GOT3 (cell line): ENCODE data around the gene TSC22D3.
"Not testable (repeated sequence)": the region's sequence is repeated elsewhere in the genome, so short reads cannot be mapped to it uniquely, and the experiment has no call there.

Source experiments
- DNase-seq: peaks from one replicate; lab custom pipeline; 2025; ENCODE audit warnings: mixed read lengths; lab: John Stamatoyannopoulos, UW

Gene TSC22D3

DNA sequence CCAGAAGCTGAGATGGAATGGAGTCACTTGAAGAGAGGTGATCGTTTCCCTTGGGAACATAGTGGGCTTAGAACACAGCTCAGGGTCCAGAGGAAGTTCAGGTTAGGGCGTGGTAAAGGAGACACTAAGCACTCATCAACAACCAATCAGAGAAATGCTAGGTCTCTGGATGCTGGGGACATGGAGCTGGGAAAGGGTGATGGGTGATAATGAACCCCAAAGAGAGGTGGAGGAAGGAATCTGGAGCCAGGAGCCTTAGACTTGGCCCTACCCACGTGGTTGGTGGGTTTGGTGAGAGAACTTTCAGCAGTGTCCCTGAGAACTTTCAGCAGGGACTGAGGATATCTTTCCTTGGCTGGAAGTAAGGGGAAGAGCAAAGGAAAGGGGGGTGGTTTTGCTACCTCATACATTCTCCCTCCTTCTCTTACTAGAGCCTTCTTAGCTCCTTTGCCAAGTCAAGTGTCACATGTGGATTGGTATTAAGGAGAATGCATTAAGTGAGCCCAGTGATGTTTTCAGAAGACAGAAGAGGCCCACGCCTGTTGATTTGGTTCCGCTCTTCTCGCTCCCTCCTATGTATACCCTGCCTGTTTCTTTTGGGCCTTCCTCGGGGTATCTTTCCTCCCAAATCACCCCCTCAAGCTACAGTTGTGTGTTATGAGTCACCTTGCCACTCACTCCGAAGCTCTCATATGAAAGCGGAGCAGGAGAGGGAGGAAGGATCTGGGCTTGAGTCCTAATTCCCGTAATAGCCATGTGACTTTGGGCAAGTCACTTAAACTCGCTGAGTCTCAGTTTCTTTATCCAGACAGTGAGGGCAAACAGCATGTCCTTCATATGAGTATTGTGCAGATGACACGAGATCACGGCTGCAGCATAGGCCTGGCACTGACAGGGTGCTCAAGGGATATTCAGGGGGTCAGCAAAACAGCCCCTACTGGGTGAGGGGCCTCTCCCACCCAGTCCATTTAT, 63.1 kb downstream of the TSC22D3 start:
- no peak for DNase-seq

DNA sequence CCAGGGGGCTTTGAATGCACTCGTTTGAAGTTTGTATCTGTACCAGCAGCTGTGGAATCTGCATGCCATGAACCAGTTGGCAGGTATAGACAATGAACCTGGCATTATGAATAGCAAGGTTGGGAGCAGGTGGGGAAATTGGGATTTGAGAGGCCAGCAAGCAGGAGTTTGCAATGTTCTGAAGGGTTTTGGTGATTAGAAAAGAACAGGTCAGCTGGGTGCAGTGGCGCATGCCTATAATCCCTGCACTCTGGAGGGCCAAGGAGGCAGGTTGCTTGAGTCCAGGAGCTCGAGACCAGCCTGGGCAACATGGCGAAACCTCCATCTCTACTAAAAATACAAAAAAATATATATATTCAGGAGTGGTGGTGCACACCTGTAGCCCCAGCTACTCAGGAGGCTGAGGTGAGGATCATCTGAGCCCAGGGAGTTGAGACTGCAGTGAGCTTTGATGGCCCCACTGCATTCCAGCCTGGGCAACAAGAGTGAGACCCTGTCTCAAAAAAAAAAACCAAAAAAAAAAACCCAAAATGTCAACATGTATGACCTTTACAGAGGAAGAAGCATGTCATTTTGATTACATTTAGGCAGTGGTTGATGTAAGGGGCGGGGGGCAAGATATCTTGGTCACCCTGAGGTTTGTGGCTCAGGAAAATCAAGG, 63.9 kb downstream of the TSC22D3 start:
- DNase-seq = no peak

DNA sequence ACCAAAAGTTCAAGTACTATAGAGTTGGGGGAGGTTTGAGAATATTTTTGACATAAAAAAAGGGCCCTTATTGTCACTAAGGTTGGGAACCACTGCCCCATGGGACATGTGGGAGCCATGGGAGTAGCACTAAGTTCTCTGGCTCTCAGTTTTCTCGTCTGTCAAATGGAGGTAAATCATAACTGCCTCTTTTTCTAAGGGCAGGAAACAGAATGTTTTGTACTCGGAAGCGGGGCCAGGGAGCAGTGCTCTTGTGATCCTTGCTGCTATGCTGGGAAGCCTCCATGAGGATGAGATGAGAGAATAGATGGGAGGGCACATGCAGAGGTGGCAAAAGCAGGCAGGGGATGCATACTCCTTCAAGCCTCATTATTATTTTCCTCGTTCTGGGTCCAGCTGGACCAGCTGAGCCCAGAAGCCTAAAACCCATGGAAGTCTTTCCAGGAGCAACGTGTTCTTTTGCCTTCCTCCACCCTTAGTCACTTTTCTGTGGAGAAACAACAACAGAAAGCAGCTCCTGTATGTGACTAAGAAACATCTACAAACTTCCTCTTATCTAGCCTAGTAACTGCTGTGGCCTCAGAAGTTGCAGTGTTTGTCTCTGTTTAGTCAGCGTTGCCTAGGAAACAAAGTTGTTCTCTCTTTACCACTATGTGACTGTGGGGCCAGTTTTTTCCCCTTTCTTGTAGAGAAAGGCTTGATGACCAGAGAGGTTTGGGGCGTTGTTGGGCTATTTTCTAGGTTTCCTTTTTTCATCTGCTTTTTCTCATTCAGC, 64.8 kb downstream of the TSC22D3 start:
- no peak for DNase-seq

DNA sequence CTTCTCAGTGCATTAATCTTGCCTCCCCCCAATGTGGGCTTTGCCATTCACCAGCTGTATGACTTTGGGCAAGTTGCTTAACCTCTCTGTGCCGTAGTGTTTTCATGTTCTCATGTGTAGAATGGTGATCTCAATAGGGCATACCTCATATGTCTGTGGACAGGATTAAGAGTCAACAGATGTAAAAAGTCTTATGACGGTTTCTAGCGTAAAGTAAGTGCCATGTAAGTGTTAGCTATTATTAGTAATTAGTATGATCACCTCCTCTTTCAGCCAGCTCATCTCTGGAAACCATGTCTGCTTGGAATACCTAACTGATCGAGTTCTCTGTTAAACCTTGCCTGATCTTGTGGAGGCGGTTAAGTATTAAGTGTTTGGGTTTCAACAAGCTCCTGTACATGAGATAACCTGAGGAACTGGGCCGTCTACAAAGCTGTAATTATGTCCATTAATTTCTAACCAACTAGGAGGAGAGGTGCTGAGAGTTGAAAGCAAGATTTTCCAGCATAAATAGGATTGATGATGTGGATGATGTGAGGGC, 66.3 kb downstream of the TSC22D3 start:
- DNase-seq = no peak

DNA sequence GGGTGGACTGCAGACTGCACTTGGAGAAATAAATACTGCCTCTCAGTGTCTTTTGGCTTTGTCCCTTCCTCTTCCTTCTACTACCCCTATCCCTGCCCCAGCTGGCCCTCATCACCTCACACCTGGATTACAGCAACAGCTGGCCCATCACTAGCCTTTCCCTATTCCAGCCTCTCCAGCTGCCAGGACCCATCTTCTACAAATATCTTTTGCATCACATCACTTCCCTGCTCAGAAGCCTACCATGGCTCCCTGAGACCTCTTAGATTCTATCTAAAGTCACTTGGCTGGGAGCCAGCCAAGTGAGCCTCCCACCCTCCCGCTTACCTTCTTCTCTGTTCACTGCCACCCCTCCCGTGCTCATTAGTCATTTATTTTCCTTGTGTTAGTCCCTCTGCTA, 66.8 kb downstream of the TSC22D3 start:
- DNase-seq = no peak

DNA sequence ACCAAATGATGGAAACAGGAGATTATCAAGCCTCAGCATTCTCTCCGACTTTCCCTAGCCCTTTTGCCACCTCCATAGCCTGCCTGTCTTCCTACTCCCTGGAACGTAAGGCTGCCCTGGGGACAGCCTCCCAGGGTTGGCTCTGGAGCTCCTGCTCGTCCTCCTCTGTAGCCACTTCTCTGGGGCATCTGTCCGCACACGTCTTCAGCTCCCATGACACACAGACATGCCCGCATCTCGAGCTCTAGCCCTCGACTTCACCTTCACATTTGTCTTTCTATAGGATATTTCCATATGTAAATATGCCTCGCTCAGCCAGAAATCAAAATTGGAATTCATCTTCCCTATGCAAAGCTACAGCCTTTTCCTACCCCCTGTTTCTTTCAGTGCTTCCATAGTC, 67.7 kb downstream of the TSC22D3 start:
- no peak for DNase-seq

DNA sequence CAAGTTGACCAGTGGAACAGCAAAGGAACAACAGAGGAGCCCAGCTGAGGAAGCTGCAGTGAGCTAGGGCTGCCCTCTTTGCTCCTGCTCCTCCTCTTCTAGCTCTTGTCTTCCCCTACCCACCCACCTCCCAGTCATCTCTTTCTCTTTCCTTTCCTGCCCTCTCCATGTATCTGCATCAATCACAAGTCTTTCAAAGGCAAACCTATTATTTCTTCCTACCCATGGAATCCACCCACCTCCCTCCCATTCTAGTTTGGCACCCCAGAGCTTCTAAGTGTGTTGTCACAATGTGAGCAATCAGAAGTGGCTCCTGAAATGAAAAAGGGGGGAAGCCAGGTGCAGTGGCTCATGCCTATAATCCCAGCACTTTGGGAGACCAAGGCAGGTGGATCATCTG, 69.3 kb downstream of the TSC22D3 start:
- no peak for DNase-seq

DNA sequence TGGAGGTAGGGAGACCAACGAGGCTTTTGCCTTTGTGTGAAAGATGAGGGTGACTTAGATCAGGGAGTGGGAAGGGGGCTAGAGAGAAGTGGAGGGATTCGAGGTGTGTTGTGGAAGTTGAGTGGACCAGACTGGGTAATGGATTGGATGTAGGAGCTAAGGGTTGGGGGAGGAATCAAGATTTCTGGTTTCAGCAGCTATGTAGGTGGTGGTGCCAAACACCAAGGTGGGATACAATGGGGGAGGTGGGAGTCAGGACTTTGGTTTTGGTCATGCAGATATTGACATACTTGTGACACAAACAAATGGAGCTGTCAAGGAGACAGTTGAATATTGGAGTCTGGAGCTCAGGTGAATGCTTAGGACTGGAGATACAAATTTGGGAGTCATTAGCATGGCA, 71.0 kb downstream of the TSC22D3 start:
- DNase-seq = no peak

DNA sequence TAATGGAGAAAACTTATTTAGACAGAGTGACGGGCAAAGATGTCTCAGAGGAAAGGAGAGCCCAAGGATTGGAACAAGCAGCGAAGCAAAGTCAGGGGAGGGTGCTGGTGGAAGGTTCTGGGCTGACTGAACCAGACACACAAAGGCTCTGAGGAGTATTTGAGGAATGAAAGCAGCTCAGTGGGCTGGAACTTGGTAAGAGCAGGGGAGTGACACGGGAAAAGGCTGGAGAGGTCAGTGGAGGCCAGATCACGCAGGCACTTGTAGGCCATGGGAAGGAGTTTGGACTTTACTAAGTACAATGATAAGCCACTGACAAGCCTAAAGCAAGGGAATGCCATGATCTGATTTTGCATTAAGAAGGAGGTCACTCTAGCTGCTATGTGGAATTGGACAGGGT, 71.4 kb downstream of the TSC22D3 start:
- no peak for DNase-seq

DNA sequence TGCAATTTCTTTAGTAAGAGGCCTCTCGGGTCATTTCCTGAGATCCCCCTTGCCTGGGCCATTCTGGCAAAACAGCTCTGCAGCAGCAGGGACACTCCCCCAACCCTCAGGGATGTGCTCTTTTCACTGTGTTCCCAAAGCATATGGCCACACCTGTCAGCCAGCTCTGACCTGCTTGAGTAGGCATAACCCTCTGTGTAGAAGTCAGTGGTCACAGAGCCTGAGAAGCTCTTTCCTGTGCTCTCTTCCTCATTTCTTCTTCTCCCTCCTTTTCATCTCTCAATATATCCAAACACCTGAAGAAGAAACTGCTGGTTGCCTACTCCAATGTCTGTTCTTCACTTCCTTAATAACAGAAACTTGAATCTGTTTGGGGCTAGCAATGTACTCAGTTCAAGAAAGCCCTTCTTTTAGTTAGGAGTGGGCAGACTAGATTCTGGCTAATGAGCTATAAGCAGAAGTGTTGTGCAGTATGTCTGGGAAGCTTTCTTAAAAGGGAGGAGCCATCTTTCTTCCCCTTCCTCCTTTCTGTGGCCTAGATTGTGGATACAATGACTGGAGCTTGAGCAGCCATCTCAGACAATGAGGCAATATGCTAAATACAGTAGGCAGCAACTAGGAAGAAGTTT, 74.0 kb downstream of the TSC22D3 start:
- DNase-seq = no peak

DNA sequence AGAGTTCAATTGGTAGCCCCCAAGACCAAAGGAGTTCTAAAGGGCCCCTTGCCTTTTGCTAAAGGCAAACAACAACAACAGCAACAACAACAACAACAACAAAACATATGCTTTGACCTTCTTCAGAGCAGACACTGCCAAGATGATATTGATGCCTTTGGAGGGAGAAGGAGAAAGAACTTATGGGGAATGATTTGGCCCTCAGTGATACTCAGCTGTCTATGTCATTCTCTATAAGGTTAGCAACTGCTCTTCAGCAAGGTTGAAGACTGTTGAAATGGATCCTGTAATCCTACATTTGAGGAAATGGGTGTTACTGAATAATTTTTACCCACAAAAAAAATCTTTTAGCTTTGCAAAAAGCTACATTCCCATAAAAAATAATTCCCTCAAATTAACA, 74.8 kb downstream of the TSC22D3 start:
- no peak for DNase-seq

DNA sequence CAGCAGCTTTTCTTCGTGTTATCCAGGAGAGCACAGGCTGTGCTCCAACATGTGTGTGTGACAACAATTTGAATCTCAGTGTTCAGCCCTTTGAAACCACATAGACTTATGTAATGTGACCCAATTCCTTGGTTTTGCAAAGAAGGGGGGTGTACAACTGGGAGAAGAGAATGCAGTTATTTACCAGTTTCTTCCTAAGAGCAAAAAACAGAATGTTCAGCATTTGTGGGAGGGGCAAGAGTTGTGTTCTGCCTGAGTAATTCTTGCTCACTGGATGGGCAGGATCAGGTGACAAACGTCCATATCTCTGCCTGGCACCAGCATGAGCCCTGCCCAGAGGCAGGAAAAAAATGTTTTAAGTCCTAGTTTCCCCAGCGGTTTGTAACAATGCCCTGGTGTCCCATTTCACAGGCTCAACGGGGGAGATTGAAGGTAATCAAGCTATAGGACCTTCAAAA, 75.2 kb downstream of the TSC22D3 start:
- no peak for DNase-seq

DNA sequence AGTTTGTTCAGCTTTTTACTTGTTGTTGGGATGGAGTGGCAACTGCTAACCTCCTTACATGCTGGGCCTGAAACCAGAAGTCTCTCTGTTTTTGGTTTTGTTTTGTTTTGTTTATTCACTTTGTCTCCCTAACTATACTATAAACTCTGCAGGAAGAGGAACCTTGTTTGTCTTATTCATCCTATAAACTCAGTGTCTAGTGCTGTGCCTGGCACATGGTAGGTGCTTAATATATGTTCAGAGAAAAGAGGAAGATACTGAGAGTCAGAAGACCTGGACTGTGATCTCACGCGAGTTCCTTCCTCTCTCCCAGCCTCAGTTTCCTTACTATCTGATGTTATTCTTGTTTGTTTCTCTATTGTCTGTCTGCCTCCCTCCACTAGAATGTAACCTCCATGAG, 76.0 kb downstream of the TSC22D3 start:
- no peak for DNase-seq

DNA sequence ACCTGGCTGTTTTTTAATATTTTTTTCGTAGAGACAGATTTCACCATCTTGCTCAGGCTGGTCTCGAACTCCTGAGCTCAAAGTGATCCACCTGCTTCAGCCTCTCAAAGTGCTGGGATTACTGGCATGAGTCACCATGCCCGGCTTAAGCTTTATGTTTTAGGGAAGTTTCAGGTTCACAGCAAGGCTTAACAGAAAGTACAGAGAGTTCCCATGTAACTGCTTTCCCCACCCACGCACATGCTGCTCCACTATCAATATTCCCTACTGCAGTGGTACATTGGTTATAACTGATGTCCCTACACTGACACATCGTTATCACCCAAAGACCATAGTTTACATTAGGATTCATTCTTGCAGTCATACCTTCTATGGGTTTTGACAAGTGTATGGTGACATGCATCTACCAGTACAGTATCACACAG, 84.6 kb downstream of the TSC22D3 start:
- DNase-seq = no peak

DNA sequence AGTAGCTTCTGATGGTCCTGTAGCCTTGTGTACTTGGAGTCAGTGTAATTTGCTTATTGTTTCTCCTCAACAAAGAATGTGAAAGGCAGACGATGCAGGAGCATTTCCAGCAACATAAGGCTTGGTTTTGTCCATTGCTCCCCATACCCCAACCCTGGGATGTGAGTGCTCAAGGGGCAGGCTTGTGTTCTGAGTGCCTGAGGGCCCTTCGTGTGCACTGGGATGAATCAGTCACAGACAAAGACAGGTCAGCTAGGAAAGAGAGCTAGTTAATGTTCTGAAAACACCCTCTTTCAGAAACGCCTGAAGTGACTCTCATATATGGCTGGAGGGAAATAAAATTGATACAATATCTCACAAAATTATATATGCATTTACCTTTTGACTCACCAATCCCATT, 88.1 kb downstream of the TSC22D3 start:
- no peak for DNase-seq

DNA sequence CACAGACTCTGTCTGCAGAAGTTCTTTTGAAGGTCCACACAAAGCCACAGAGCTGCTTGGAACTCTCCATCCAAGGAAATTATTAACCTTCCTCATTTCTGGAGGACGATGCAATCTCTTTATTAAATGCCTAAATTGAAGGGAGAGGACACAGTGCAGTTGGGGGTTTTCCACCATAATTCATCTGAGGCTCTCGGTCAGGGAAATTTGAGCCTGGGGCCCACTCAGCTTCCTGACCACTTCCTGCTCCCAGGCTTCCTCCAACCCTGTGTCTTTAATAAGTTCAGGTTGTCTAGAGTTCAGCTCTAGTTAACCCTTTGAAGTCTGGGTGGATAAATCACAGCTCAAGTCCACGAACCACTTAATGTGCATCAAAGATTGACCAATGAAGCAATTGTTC, 88.8 kb downstream of the TSC22D3 start:
- no peak for DNase-seq

DNA sequence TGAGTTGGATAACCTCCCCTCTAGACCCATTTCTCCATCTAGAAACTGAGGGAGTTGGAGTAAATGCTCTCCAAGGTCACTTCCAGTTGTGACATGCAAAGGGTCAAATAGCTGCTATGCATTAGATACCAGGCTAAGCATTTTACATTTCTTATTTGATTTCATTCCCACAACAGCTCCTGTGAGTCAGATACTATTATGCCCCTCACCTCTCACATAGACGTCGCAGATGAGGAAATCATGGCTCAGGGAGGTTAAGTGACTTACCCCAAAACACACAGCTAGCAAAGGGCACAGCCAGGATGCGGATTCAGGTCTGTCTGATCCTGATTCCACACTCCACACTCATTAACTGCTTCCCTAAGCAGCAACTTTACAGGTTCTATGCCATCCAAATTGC, 89.6 kb downstream of the TSC22D3 start:
- no peak for DNase-seq

DNA sequence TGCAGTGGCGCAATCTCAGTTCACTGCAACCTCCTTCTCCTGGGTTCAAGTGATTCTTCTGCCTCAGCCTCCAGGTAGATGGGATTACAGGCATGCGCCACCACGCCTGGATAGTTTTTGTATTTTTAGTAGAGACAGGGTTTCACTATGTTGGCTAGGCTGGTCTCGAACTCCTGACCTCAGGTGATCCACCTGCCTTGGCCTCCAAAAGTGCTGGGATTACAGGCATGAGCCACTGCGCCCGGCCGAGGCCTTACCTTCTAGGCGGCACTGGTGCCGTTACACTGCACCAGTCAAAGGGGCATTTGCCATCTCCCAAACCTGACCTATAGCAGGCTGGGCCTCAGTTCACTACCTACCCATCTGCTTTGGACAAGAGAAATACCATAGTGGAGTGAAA, 90.0 kb downstream of the TSC22D3 start:
- DNase-seq = not testable (repeated sequence)

DNA sequence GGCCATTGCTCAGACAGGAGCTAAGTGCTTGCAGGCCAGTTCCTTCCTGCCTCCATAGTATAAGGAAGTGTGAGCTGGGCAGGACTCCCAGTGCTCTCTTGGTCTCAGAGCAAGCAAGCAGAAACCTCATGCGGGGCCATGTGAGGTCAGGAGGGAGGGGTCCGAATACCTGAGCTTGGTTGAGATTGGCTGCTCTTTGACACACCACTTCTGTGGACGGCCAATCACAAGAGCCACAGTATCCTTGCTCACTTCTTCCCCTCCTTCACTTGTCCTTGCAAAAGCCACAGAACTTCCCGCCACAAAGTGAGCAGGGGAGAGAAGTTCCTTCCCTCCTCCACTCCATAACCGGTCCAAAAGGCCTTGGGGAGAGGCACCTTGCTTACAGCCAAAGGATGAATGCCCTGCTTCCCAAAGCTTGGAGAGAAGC, 90.6 kb downstream of the TSC22D3 start:
- no peak for DNase-seq

DNA sequence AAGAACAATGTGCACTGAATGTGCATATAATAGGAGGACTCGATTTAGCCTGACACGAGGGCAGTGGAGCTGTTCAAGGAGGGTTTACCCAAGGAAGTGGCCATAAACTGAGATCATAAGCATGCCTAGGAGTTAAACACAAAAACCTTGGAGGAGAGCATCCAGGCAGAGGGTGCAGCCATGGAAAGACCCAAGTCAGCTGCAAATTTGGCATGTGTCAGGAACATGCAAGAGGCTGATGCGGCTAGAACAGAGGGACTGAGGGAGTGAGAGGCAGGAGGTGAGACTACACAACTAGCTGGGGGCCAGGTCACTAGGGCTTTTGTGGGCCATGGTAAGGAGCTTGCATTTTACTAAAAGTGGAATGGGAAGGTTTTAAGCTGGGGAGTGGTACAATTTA, 91.7 kb downstream of the TSC22D3 start:
- no peak for DNase-seq

DNA sequence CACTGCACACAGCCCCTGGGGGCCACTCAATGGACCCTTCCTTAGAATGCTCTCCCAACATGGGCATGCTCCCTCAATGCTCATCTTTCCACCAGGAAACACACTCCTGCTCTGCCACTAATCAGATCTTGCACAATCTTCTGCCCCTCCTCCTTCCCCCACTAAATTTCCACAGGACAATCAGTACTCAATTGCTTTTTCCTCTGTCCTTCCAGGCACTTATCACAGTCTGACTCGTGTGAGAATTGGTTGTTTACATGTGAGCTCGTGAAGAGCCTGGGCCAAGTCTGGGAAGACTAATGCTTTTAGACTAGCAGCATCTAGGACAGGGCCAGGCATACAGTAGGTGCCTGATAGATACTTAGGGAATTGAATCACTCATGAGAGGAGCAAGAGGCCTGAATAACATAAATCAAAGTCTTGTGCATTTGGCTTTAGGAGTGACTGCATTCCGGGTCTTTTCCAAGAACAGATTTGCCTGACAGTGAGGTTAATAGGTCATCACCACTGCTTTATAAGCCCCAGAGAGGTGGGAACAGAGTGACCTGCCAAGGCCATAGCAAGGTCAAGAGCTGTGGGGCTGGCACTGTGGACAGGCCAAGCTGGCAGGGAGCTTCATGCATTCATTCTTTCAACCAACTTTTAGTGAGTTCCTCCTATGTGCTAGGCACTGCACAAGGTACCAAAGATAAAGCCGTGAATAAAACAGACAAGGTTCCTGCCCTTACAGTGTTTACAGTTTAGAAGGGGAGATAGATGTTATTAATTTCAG, 92.3 kb downstream of the TSC22D3 start:
- no peak for DNase-seq
